Aorta (tissue), 5 donors: ENCODE data around the gene PDPK1. TPM values are rescaled to one million over a fixed set of nuclear protein-coding genes. Genes with fewer than 3 reads are reported as not detected.

Source experiments
- ATAC-seq: fragments of 200-7000 bp; cut with Tn5 transposase; one replicate; pipeline ENCODE4 v1.9.1; 2022; ENCODE audit warnings: moderate library complexity; ENCODE audit not compliant: low FRiP score
- DNase-seq, 2 donors: peaks; one replicate each; pipeline ENCODE4 v3.0.0-alpha.2; 2020
- H3K27ac ChIP-seq, 2 donors: one replicate each; pipeline ENCODE4 v1.5.1; 2013; ENCODE audit warnings: low read length in 2 of 2, mild to moderate bottlenecking in 2 of 2, moderate library complexity in 2 of 2, control low read depth in 1 of 2, inconsistent platforms in 1 of 2, low read depth in 1 of 2
- H3K27me3 ChIP-seq, 2 donors: one replicate each; pipeline ENCODE4 v1.6.1; 2013; ENCODE audit warnings: control low read depth in 1 of 2, low read length in 1 of 2, mild to moderate bottlenecking in 1 of 2, moderate library complexity in 1 of 2; ENCODE audit not compliant: insufficient read depth in 2 of 2, control insufficient read depth in 1 of 2
- H3K36me3 ChIP-seq, 2 donors: one replicate each; pipeline ENCODE4 v1.6.1; 2013; ENCODE audit warnings: control low read depth in 1 of 2, low read length in 1 of 2, mild to moderate bottlenecking in 1 of 2; ENCODE audit not compliant: insufficient read depth in 2 of 2, control insufficient read depth in 1 of 2
- H3K4me1 ChIP-seq, 2 donors: one replicate each; pipeline ENCODE4 v1.6.1; 2013; ENCODE audit warnings: low read length in 2 of 2, control low read depth in 1 of 2, mild to moderate bottlenecking in 1 of 2, moderate library complexity in 1 of 2; ENCODE audit not compliant: insufficient read depth in 2 of 2, control insufficient read depth in 1 of 2
- H3K4me3 ChIP-seq, 2 donors: one replicate each; pipeline ENCODE4 v1.5.1; 2013; ENCODE audit warnings: low read length in 2 of 2, control low read depth in 1 of 2, mild to moderate bottlenecking in 1 of 2
- H3K9me3 ChIP-seq: one replicate; pipeline ENCODE4 v1.6.1; 2013; ENCODE audit warnings: mild to moderate bottlenecking, low read length; ENCODE audit not compliant: control insufficient read depth
- WGBS, 2 donors: extraction: QIAGEN DNeasy Blood & Tissue Kit; methylation state at CpG; one replicate each; pipeline ENCODE4 v1.1.7; 2013; 5-methylcytosine and 5-hydroxymethylcytosine counted together
- intact Hi-C, 2 donors: fragments of 100-400 bp; cut with DNase I; formaldehyde crosslinking; loops; one replicate each; pipeline versions ENCODE4 v1.14.2 to v1.15.0; 2022
- polyA plus RNA-seq, 2 donors: library from polyadenylated mRNA; stranded (reverse); fragments of 200-250 nt; gene quantifications; one replicate each; pipeline ENCODE4 v1.2.3, GENCODE V29; 2013
- total RNA-seq, 2 donors: library from RNA; stranded (reverse); fragmentation: NEBNext Ultra II Directional; extraction: Animal tissue kit (Norgen Biotek cat#: 25700); gene quantifications; one replicate each; pipeline ENCODE4 v1.2.1, GENCODE V29; 2021
- donor health status: healthy with polysubstance abuse.
- donor health status: Bipolar disorder and iron deficiency.
- donor health status: DM: no; HTN: no; CAD: no.
- donor health status: DM: no; HTN: no; CAD: no.
- donor health status: DM: yes; HTN: yes; CAD: no.

Gene PDPK1
- total and polyA plus RNA-seq, 4 donors, result 12.7 to 46.4 (median 30.5) TPM

GRCh38 chr16:2527071-2527783 lies 10.6 kb upstream of the PDPK1 start:
- Histone ChIP-seq H3K4me1 (no peaks in the 10 kb centered on the region), H3K27ac (no peak overlapping the region), H3K36me3 (no peaks in the 10 kb centered on the region), H3K4me3 (no peak overlapping the region), H3K9me3 (no peaks in the 10 kb centered on the region), H3K27me3 (no peaks in the 10 kb centered on the region)
- WGBS, 2 donors, result 87 to 88% methylated on average over 12 of the region's 12 CpGs
- DNase-seq (no peak), ATAC-seq (no peak)
- intact Hi-C loops, result no loop called here

GRCh38 chr16:2527784-2528100 lies 10.1 kb upstream of the PDPK1 start:
- H3K4me3 ChIP-seq, result no peak overlapping the region
- H3K36me3 ChIP-seq, result no peaks in the 10 kb centered on the region
- no peaks in the 10 kb centered on the region for H3K9me3 ChIP-seq
- no peak overlapping the region for H3K27ac ChIP-seq
- 92 to 94% methylated on average over 24 of the region's 24 CpGs for WGBS, 2 donors
- no peaks in the 10 kb centered on the region for H3K4me1 ChIP-seq
- ATAC-seq, result no peak
- intact Hi-C loops, result no loop called here
- no peak for DNase-seq
- no peaks in the 10 kb centered on the region for H3K27me3 ChIP-seq

- H3K4me3 ChIP-seq, result no peak overlapping the region
- DNase-seq, result no peak
- no peaks in the 10 kb centered on the region for H3K36me3 ChIP-seq
Observed at GRCh38 chr16:2528161-2529060, 9.4 kb upstream of the PDPK1 start.

GRCh38 chr16:2529061-2529931 lies 8.5 kb upstream of the PDPK1 start:
- ATAC-seq (no peak), DNase-seq (peak in 1 of 2 donors; percentile 53)
- no peaks in the 10 kb centered on the region for H3K27me3 ChIP-seq
- no peaks in the 10 kb centered on the region for H3K4me1 ChIP-seq
- intact Hi-C loops, result no loop called here
- 88% methylated on average over 32 of the region's 32 CpGs for WGBS, 2 donors
- no peaks in the 10 kb centered on the region for H3K9me3 ChIP-seq
- no peaks in the 10 kb centered on the region for H3K36me3 ChIP-seq
- H3K27ac ChIP-seq, result no peak overlapping the region
- no peak overlapping the region for H3K4me3 ChIP-seq

More at GRCh38 chr16:2528161-2529060, 9.4 kb upstream of the PDPK1 start:
- Histone ChIP-seq H3K9me3 (no peaks in the 10 kb centered on the region), H3K4me1 (no peaks in the 10 kb centered on the region), H3K27ac (no peak overlapping the region), H3K27me3 (no peaks in the 10 kb centered on the region)
- 92 to 93% methylated on average over 30 to 36 of the region's 36 CpGs for WGBS, 2 donors
- intact Hi-C loops, result no loop called here
- ATAC-seq, result no peak

GRCh38 chr16:2529961-2530628 lies 7.7 kb upstream of the PDPK1 start:
- Histone ChIP-seq H3K4me1 (no peaks in the 10 kb centered on the region), H3K36me3 (no peaks in the 10 kb centered on the region), H3K27ac (no peak overlapping the region), H3K4me3 (no peak overlapping the region), H3K27me3 (no peaks in the 10 kb centered on the region), H3K9me3 (no peaks in the 10 kb centered on the region)
- no peak for ATAC-seq
- 85 to 88% methylated on average over 14 to 15 of the region's 15 CpGs for WGBS, 2 donors
- DNase-seq, result peak in 1 of 2 donors; percentile 55
- intact Hi-C loops, result loop anchor here in 1 of 2 donors (10.0 kb wide), 2 partner anchors 65 to 145 kb away; no protein-coding TSS in a partner anchor

GRCh38 chr16:2530629-2531318 lies 7.0 kb upstream of the PDPK1 start:
- Histone ChIP-seq H3K36me3 (no peaks in the 10 kb centered on the region), H3K27me3 (no peaks in the 10 kb centered on the region), H3K9me3 (no peaks in the 10 kb centered on the region), H3K4me3 (no peak overlapping the region), H3K4me1 (no peaks in the 10 kb centered on the region), H3K27ac (peak overlapping the region in 1 of 2 donors; percentile 48)
- ATAC-seq (no peak), DNase-seq (peak in 1 of 2 donors; percentile 52)
- intact Hi-C loops, result loop anchor here in 1 of 2 donors (10.0 kb wide), 2 partner anchors 64 to 144 kb away; no protein-coding TSS in a partner anchor
- WGBS, 2 donors, result 81 to 84% methylated on average over 14 of the region's 14 CpGs

- no peaks in the 10 kb centered on the region for H3K4me1 ChIP-seq
- peak within 1 kb of the TSS; percentile 33 to 67 for H3K4me3 ChIP-seq
- no peaks in the 10 kb centered on the region for H3K9me3 ChIP-seq
- intact Hi-C loops, result loop anchor here in 1 of 2 donors (10.0 kb wide), 2 partner anchors 63 to 143 kb away; no protein-coding TSS in a partner anchor
- WGBS, 2 donors, result 9 to 11% methylated on average over 9 to 11 of the region's 11 CpGs
- H3K27me3 ChIP-seq, result no peaks in the 10 kb centered on the region
- DNase-seq (no peak), ATAC-seq (peak; percentile 4)
- peak within 1 kb of the TSS; percentile 20 to 92 for H3K27ac ChIP-seq
- H3K36me3 ChIP-seq, result no peaks in the 10 kb centered on the region
Observed at GRCh38 chr16:2531371-2531695, 6.5 kb upstream of the PDPK1 start, which contains the start of gene CEMP1. Gene CEMP1 (minus strand): TSS chr16:2531408. CDS start chr16:2531073, 335 bp downstream.
